ENCODE measurements around the gene UBR1.
"Not testable (repeated sequence)": the region's sequence is repeated elsewhere in the genome, so short reads cannot be mapped to it uniquely, and the experiment has no call there.

UBR1 gene

GRCh38 chr15:43105778-43106485 is at the start of gene UBR1:
TSS of gene UBR1 (minus strand) at chr15:43106038. CDS start at chr15:43106022, 16 bp downstream.
- peak; percentile 87 to 89 for DNase-seq (ENCODE audit: low read depth in 2 of 2)

GRCh38 chr15:43153269-43153668 is 47.4 kb upstream of the UBR1 start:
- DNase-seq (ENCODE audit: low read depth in 2 of 2): no peak

GRCh38 chr15:43151688-43152087 is 45.9 kb upstream of the UBR1 start:
- DNase-seq (ENCODE audit: low read depth in 2 of 2): no peak

- no peak for DNase-seq (ENCODE audit: low read depth in 2 of 2)
These were observed 44.5 kb upstream of the UBR1 start for GRCh38 chr15:43150191-43150929.

GRCh38 chr15:43146184-43146583 is 40.3 kb upstream of the UBR1 start:
- DNase-seq (ENCODE audit: low read depth in 2 of 2): no peak

- DNase-seq (ENCODE audit: low read depth in 2 of 2): no peak
These were observed 38.7 kb upstream of the UBR1 start for GRCh38 chr15:43144512-43144911.

DNA sequence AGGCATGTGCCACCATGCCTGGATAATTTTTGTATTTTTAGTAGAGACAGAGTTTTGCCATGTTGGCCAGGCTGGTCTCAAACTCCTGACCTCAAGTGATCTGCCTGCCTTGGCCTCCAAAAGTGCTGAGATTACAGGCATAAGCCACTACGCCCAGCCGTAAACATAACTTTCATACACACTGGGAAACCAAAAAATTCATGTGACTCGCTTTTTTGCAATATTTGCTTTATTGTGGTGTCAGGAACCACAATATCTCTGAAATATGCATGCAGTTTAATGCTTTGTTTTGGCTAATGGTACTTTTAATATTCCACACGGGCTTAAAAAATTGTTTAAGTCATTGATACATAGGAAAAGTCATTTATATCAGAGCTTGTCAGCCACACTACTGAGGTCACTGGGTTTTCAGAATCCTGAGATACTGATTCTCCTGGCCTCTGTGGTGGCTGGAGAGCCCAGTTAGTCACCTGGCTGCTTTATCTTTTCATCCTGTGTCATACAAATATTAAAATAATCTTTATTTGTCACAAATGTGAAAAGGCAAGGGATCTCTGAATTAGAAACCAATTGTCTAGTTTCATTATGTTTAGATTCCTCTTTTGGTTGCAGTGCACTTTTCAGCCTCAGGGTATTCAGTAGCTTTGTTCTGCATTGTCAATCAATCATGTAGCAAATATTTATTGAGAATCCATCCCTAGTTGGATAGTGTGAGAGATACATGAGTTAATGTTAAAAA is 37.5 kb upstream of the UBR1 start:
- DNase-seq (ENCODE audit: low read depth in 2 of 2): no peak

DNA sequence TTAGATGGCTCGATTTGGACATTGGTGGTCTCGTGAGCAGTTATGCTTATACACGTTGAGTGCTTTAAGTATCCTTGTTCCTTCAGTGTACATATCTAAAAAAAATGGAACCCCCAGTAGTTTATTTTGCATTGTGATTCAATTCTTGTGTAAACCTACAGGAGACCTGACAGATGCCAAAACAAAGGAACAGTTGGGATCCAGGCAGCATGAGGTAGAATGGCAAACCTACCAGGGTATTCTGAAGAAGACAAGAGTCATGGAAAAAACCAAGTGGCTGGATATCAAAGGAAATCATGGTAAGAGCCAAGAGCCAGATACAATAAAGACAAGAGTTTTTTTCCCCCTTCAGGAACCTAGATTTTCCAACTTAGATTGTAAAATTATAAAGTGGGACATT is 29.5 kb upstream of the UBR1 start:
- DNase-seq (ENCODE audit: low read depth in 2 of 2): no peak

- DNase-seq (ENCODE audit: low read depth in 2 of 2): no peak
These were observed 28.4 kb upstream of the UBR1 start for GRCh38 chr15:43134157-43134635.

DNA sequence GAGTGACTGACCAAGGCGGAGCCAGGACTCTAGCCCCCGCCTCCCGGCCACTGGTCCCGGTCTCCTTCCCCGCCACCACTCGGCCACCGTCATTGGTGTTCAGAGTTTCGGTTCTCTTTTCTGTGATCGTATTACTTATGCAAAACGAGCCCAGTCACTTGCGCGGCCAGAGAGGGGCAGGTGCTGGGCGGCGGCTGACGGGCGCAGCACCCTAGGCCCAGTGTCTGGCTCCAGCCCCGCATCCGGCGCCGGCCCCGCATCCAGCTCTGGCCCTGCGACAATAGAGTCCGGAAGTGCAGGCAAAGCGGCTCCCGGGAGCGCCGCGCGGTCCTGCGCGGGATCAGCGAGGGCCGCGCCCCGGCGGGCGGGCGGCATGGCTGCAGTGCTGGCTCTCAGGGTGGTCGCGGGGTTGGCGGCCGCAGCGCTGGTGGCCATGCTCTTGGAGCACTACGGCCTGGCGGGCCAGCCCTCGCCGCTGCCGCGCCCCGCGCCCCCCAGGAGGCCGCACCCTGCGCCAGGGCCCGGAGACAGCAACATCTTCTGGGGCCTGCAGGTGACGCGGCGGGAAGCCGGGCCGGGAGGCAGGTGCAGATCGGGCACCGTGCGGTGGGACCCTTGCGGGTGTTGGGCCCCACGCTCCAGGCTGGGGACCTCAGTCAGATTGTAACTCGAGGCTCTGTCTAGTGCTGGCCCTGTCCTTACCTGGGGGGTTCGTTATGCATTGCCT is 27.8 kb upstream of the UBR1 start, which contains the start of gene TMEM62:
TSS of gene TMEM62 (plus strand) at position 157 of the 727 bp plus-strand sequence. CDS start at position 374, 217 bp downstream.
- DNase-seq (ENCODE audit: low read depth in 2 of 2): peak; percentile 39 to 43

DNA sequence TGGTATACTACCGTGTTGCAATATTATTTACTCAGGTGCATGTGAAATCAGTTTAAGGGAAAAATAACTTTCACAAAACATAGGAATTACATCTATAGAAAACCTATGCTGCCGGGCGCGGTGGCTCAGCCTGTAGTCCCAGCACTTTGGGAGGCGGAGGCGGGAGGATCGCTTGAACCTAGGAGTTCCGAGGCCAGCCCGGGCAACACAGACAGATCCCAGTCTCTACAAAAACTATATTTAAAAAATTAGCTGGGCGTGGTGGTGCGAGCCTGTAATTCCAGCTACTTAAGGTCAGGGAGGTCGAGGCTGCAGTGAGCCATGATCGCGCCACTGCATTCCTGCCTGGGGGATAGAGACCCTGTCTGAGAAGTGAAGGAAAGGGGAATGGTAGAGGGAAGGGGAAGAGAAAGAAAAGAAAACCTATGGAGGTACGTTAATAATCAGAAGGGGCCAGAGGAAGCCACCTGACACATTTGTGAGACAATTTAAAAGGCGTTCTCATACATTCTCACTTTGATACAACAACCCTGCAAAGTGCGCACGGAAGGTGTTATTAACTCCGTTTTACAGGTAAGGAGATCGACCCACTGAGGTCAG is 27.1 kb upstream of the UBR1 start:
- no peak for DNase-seq (ENCODE audit: low read depth in 2 of 2)

DNA sequence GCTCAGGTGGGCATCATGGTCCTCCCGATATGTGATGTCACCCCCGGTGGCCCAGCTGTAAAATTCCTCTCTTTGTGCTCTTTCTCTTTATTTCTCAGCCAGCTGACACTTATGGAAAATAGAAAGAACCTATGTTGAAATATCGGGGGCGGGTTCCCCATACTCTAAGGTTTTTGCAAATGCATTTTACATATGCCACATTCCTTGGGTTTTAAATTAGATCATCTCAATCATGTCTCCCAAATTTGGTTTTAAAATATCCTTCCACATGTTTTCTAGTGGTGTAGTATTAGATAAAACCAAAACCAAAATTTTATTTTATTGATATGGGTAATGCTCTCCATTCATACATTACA is 23.1 kb upstream of the UBR1 start:
- DNase-seq (ENCODE audit: low read depth in 2 of 2): no peak

- not testable (repeated sequence) for DNase-seq (ENCODE audit: low read depth in 2 of 2)
These were observed 22.5 kb upstream of the UBR1 start for GRCh38 chr15:43128174-43128979.

- DNase-seq (ENCODE audit: low read depth in 2 of 2): no peak
These were observed 21.9 kb upstream of the UBR1 start for GRCh38 chr15:43127752-43128151.

DNA sequence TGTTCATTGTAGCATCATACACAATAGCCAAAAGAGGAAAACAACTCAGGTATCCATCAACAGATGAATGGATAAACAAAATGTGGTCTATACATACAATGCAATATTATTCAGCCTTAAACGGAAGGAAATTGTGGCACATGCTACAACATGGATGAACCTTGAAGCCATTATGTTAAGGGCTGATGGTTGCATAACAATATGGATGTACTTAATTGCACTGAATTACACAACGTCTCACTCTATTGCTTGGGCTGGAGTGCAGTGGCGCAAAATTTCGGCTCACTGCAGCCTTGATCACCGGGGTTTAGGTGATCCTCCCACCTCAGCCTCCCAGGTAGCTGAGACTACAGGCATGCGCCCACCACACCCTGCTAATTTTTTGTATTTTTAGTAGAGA is 20.5 kb upstream of the UBR1 start:
- no peak for DNase-seq (ENCODE audit: low read depth in 2 of 2)

- DNase-seq (ENCODE audit: low read depth in 2 of 2): no peak
These were observed 19.3 kb upstream of the UBR1 start for GRCh38 chr15:43125100-43125661.

DNA sequence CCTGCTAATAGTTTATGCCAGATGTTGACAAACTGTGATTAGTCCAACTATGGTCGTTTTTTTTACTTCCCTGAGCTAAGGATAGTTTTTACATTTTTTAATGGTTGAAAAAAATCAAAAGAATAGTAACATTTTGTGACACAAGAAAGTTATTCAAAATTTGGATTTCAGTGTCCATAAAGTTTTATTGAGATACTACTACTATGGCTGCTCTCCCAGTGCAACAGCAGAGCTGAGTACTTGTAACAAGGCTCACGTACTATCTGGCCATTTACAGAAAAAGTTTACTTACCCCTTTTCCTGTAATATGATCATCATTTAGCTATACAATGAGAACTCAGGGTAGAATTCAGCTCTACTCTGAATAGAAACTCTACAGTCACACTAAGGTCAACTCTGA is 16.0 kb upstream of the UBR1 start:
- DNase-seq (ENCODE audit: low read depth in 2 of 2): no peak

- no peak for DNase-seq (ENCODE audit: low read depth in 2 of 2)
These were observed 13.0 kb upstream of the UBR1 start for GRCh38 chr15:43118829-43119228.

DNA sequence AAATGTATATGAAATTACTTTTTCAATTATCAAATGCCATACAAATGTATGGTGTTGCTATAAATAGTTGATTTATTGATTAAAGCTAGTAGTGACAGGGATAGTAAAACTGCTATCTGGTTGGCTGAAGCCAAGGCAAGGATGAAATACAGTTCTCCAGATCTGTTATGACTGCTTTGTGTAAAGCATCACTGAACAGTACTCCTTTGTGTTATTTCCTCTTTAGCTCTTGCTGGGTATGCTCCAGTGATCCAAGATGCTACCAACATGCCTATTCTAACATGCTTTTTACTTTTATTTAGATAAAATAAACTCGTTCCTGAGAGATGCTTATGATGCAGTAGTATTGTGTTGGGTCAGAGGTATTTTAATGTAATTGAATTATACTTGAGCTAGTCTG is 12.4 kb upstream of the UBR1 start:
- DNase-seq (ENCODE audit: low read depth in 2 of 2): no peak

GRCh38 chr15:43111354-43111753 is 5.5 kb upstream of the UBR1 start:
- no peak for DNase-seq (ENCODE audit: low read depth in 2 of 2)
